Endothelial cell of umbilical vein (primary cell): ENCODE results near the gene SHC4. TPM values are rescaled to one million over a fixed set of nuclear protein-coding genes. Genes with fewer than 3 reads are reported as not detected.

ENCODE experiments used
- BruUV-seq: library from RNA; stranded (reverse); fragments of 400-500 nt; replicated peaks from 2 replicates; lab custom pipeline; 2021; lab: Mats Ljungman, UMichigan
- CTCF ChIA-PET: fragments of 300-600, 350-600 bp; sonication (Branson Sonifier 250); formaldehyde crosslinking; loops from one replicate; lab custom pipeline; 2021; ENCODE audit warnings: antibody characterized with exemption, inconsistent platforms; lab: Charles Lee
- POLR2A ChIA-PET: fragments of 300-600, 350-600 bp; sonication (Branson Sonifier 250); formaldehyde crosslinking; loops from one replicate; lab custom pipeline; 2021; ENCODE audit warnings: antibody characterized with exemption, inconsistent platforms; lab: Charles Lee
- DNase-seq: peaks from one replicate; pipeline ENCODE4 v3.0.0-alpha.2; 2011; ENCODE audit warnings: low read depth, low spot score
- FAIRE-seq: peaks from 2 replicates; lab custom pipeline; 2011; peaks lifted over from hg19 to GRCh38; lab: Jason Lieb, UNC
- H2AFZ ChIP-seq: 2 replicates; pipeline ENCODE4 v1.6.0; 2012; ENCODE audit warnings: low read depth, low read length, control low read depth, inconsistent platforms
- H3K27ac ChIP-seq: 2 replicates; pipeline ENCODE4 v1.5.1; 2011; ENCODE audit warnings: low read depth, mild to moderate bottlenecking, control low read depth, low read length, moderate library complexity; ENCODE audit not compliant: insufficient read depth
- H3K27me3 ChIP-seq, 2 experiments: 2 replicates each; pipeline versions ENCODE4 v1.6.0 to v1.6.1; 2011; ENCODE audit warnings: low read length in 2 of 2, mixed read lengths in 1 of 2; ENCODE audit not compliant: control insufficient read depth in 2 of 2, insufficient read depth in 2 of 2
- H3K36me3 ChIP-seq, 2 experiments: 2 replicates in 1 of 2; 3 replicates in 1 of 2; pipeline ENCODE4 v1.5.1; 2011; ENCODE audit warnings: low read length in 2 of 2, mild to moderate bottlenecking in 1 of 2, moderate library complexity in 1 of 2; ENCODE audit not compliant: control insufficient read depth in 2 of 2, insufficient read depth in 2 of 2; ENCODE audit errors: extremely low read depth in 1 of 2
- H3K4me1 ChIP-seq: 3 replicates; pipeline ENCODE4 v1.5.1; 2011; ENCODE audit warnings: mild to moderate bottlenecking, low read length; ENCODE audit not compliant: control insufficient read depth, insufficient read depth; ENCODE audit errors: extremely low read depth
- H3K4me2 ChIP-seq: 2 replicates; pipeline ENCODE4 v1.6.1; 2011; ENCODE audit warnings: low read length, control low read depth, mixed read lengths; ENCODE audit not compliant: insufficient read depth
- H3K4me3 ChIP-seq, 3 experiments: fragments of 200-600 bp in 1 of 3; sonication (generic), shearing (Covaris generic) in 1 of 3; replicated peaks in 1 of 3; 2 replicates each; pipeline ENCODE4 v1.5.1; 2011 to 2016; ENCODE audit warnings: control low read depth in 3 of 3, low read length in 3 of 3, mild to moderate bottlenecking in 2 of 3, inconsistent platforms in 1 of 3, low read depth in 1 of 3, moderate library complexity in 1 of 3; ENCODE audit not compliant: insufficient read depth in 1 of 3
- H3K79me2 ChIP-seq: 2 replicates; pipeline ENCODE4 v1.6.0; 2012; ENCODE audit warnings: low read length, inconsistent platforms; ENCODE audit not compliant: control insufficient read depth, insufficient read depth
- H3K9ac ChIP-seq: replicated peaks from 2 replicates; pipeline ENCODE3; 2011; ENCODE audit warnings: low read length, control low read depth; ENCODE audit not compliant: insufficient read depth; ENCODE audit errors: extremely low read depth
- H3K9me1 ChIP-seq: replicated peaks from 3 replicates; pipeline ENCODE4 v1.6.0; 2011; ENCODE audit warnings: mild to moderate bottlenecking, low read length; ENCODE audit not compliant: control insufficient read depth, insufficient read depth; ENCODE audit errors: extremely low read depth
- H3K9me3 ChIP-seq: replicated peaks from 2 replicates; pipeline ENCODE4 v1.5.1; 2012; ENCODE audit warnings: low read length, inconsistent platforms; ENCODE audit not compliant: control insufficient read depth, insufficient read depth
- H4K20me1 ChIP-seq: replicated peaks from 2 replicates; pipeline ENCODE3; 2011; ENCODE audit warnings: mild to moderate bottlenecking, low read length; ENCODE audit not compliant: control insufficient read depth, insufficient read depth; ENCODE audit errors: extremely low read depth
- EZH2 ChIP-seq: IDR thresholded peaks from 2 replicates; pipeline ENCODE4 v1.6.1; 2012; ENCODE audit warnings: borderline replicate concordance, low read depth, mild to moderate bottlenecking, moderate library complexity, low read length, inconsistent platforms; ENCODE audit not compliant: severe bottlenecking
- FOS ChIP-seq: IDR thresholded peaks from 2 replicates; pipeline ENCODE4 v1.6.1; 2011; ENCODE audit warnings: mild to moderate bottlenecking, low read length, moderate library complexity, borderline replicate concordance; ENCODE audit not compliant: insufficient read depth
- GATA2 ChIP-seq: IDR thresholded peaks from 2 replicates; pipeline ENCODE4 v1.7.0; 2011; ENCODE audit warnings: low read depth, mild to moderate bottlenecking, moderate library complexity, mixed read lengths, low read length; ENCODE audit not compliant: insufficient read length, insufficient read depth
- JUN ChIP-seq: IDR thresholded peaks from 2 replicates; pipeline ENCODE4 v1.6.1; 2011; ENCODE audit warnings: borderline replicate concordance, low read depth; ENCODE audit not compliant: insufficient read length, insufficient read depth
- MAX ChIP-seq: IDR thresholded peaks from 2 replicates; pipeline ENCODE4 v1.6.1; 2011; ENCODE audit not compliant: insufficient read depth, insufficient read length
- MYC ChIP-seq: IDR thresholded peaks from one replicate; pipeline ENCODE4 v1.6.1; 2011; ENCODE audit warnings: mild to moderate bottlenecking, low read depth, low read length
- POLR2A ChIP-seq: IDR thresholded peaks from 2 replicates; pipeline ENCODE4 v1.6.1; 2012; ENCODE audit warnings: low read depth, mild to moderate bottlenecking, control low read depth, low read length
- POLR2AphosphoS5 ChIP-seq: IDR thresholded peaks from 2 replicates; pipeline ENCODE4 v1.6.1; 2012; ENCODE audit warnings: low read depth, mild to moderate bottlenecking, control low read depth, low read length, moderate library complexity; ENCODE audit not compliant: insufficient read depth
- dilution Hi-C: fragments of 300-500 bp; cut with MboI; formaldehyde crosslinking; loops from one replicate; pipeline ENCODE4 v1.15.0; 2019; ENCODE audit warnings: low sequenced_read_pairs; ENCODE audit not compliant: extremely low pct_ligation_motif_present
- intact Hi-C: fragments of 100-400 bp; cut with micrococcal nuclease; formaldehyde crosslinking; loops from one replicate; pipeline ENCODE4 v1.10.0; 2022
- polyA plus RNA-seq, 4 experiments: library from polyadenylated mRNA; depleted of rRNA in 3 of 4; stranded (reverse) in 3 of 4; unstranded in 1 of 4; fragments of >200 nt; gene quantifications; 2 replicates each; pipeline versions ENCODE4 v1.2.1 to v1.2.3, GENCODE V29; 2011 to 2012; ENCODE audit warnings: missing spikeins in 1 of 4
- total RNA-seq: library from RNA; stranded (reverse); gene quantifications from 2 replicates; pipeline ENCODE4 v1.2.3, GENCODE V29; 2021
- TF ChIP-seq, protein P1 (sequence below), 2 donors: IDR thresholded peaks; 1 replicate in 1 of 2; 2 replicates in 1 of 2; pipeline ENCODE4 v1.5.1; 2011; ENCODE audit warnings: low read length in 2 of 2, mild to moderate bottlenecking in 2 of 2, moderate library complexity in 2 of 2, control low read depth in 1 of 2, inconsistent platforms in 1 of 2, low read depth in 1 of 2; ENCODE audit not compliant: insufficient read depth in 1 of 2; ENCODE audit errors: extremely low read depth in 1 of 2

The SHC4 gene
- total and polyA plus RNA-seq, 2 donors (not counting 3 experiments of a cell fraction or from before 2014, with no cell fraction given): 0.20 TPM; not detected in 1

DNA sequence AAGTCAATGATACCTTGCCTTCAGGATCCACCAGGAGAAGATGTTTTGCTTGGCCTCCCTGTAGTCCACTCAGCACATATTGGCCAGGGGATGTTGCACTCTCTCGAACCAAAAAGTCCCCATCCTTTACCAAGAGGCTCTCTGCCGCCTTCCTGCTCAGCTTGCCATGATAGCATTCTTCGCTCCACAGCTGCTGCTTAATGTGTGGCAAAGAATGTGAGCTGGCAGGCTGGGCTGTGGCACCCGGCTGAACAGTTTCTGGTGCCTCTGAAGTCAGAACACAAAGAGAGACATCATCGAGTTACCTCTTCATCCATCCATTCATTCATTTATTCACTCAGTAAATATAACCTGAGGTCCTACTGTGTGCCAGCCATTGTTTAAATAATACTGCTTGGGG is 129.0 kb downstream of the SHC4 start:
- no peak overlapping the region for H3K4me2 ChIP-seq
- intact Hi-C loops: no loop called here

More for the DNA sequence above, 129.0 kb downstream of the SHC4 start:
- ChIA-PET CTCF (no interaction called here), POLR2A (no interaction called here)
- dilution Hi-C loops: no loop called here
- H4K20me1 ChIP-seq: no peaks in the 10 kb centered on the region
- no peaks in the 10 kb centered on the region for H3K9me3 ChIP-seq
- no peak for TF ChIP-seq MYC
- no peak for TF ChIP-seq GATA2
- TF ChIP-seq EZH2: no peak
- no peak for TF ChIP-seq JUN
- TF ChIP-seq MAX: no peak
- TF ChIP-seq FOS: no peak
- TF ChIP-seq POLR2A: no peak
- no peak for TF ChIP-seq POLR2AphosphoS5
- TF ChIP-seq, protein P1, sequence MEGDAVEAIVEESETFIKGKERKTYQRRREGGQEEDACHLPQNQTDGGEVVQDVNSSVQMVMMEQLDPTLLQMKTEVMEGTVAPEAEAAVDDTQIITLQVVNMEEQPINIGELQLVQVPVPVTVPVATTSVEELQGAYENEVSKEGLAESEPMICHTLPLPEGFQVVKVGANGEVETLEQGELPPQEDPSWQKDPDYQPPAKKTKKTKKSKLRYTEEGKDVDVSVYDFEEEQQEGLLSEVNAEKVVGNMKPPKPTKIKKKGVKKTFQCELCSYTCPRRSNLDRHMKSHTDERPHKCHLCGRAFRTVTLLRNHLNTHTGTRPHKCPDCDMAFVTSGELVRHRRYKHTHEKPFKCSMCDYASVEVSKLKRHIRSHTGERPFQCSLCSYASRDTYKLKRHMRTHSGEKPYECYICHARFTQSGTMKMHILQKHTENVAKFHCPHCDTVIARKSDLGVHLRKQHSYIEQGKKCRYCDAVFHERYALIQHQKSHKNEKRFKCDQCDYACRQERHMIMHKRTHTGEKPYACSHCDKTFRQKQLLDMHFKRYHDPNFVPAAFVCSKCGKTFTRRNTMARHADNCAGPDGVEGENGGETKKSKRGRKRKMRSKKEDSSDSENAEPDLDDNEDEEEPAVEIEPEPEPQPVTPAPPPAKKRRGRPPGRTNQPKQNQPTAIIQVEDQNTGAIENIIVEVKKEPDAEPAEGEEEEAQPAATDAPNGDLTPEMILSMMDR (IDR thresholded peaks at IDR 0.05; ENCODE audit: extremely low read depth in 1 of 2, insufficient read depth in 1 of 2, low read depth in 1 of 2, low read length in 2 of 2): no peak
- BruUV-seq: no TSS peak
- H3K4me1 ChIP-seq: no peaks in the 10 kb centered on the region
- H2AFZ ChIP-seq: no peak overlapping the region
- no peaks in the 10 kb centered on the region for H3K79me2 ChIP-seq
- H3K9ac ChIP-seq: no peak overlapping the region
- H3K27me3 ChIP-seq: peaks cover 11 to 16% of the 10 kb centered on the region in 2 experiments
- no peak for DNase-seq
- H3K36me3 ChIP-seq: no peaks in the 10 kb centered on the region
- no peaks in the 10 kb centered on the region for H3K9me1 ChIP-seq
- H3K4me3 ChIP-seq: no peak overlapping the region
- no peak for FAIRE-seq
- no peak overlapping the region for H3K27ac ChIP-seq
